HG02938 (cell line): ENCODE measurements around the gene CLEC2L.
"Not testable (repeated sequence)": the region's sequence is repeated elsewhere in the genome, so short reads cannot be mapped to it uniquely, and the experiment has no call there.

Experiments
- ATAC-seq: cut with Tn5 transposase; IDR thresholded peaks from one replicate; pipeline ENCODE4 v1.9.1; 2021; ENCODE audit warnings: mild to moderate bottlenecking, moderate library complexity; ENCODE audit not compliant: unreplicated experiment

CLEC2L gene

GRCh38 chr7:139553991-139554700, 30.7 kb downstream of the CLEC2L start:
- ATAC-seq = not testable (repeated sequence)

- no peak for ATAC-seq
Measured at GRCh38 chr7:139557857-139558581, 34.5 kb downstream of the CLEC2L start.

- ATAC-seq = no peak
Measured at GRCh38 chr7:139559364-139560105, 36.0 kb downstream of the CLEC2L start.

- ATAC-seq = no peak
Measured at GRCh38 chr7:139560199-139560598, 36.7 kb downstream of the CLEC2L start.

GRCh38 chr7:139560678-139561077, 37.2 kb downstream of the CLEC2L start:
- ATAC-seq = no peak

GRCh38 chr7:139562491-139562890, 39.0 kb downstream of the CLEC2L start:
- ATAC-seq = no peak

GRCh38 chr7:139562961-139563565, 39.6 kb downstream of the CLEC2L start:
- no peak for ATAC-seq

GRCh38 chr7:139563856-139564255, 40.4 kb downstream of the CLEC2L start:
- no peak for ATAC-seq

- ATAC-seq = no peak
Measured at GRCh38 chr7:139566075-139566474, 42.6 kb downstream of the CLEC2L start.

GRCh38 chr7:139566736-139567646, 43.5 kb downstream of the CLEC2L start:
- no peak for ATAC-seq

- ATAC-seq = no peak
Measured at GRCh38 chr7:139567647-139568345, 44.3 kb downstream of the CLEC2L start.

GRCh38 chr7:139568346-139568675, 44.8 kb downstream of the CLEC2L start:
- ATAC-seq = no peak

- no peak for ATAC-seq
Measured at GRCh38 chr7:139568813-139569490, 45.5 kb downstream of the CLEC2L start.

GRCh38 chr7:139570119-139570518, 46.6 kb downstream of the CLEC2L start:
- no peak for ATAC-seq

- ATAC-seq = no peak
Measured at GRCh38 chr7:139570626-139571025, 47.1 kb downstream of the CLEC2L start.

GRCh38 chr7:139571190-139571589, 47.7 kb downstream of the CLEC2L start:
- ATAC-seq = no peak

GRCh38 chr7:139571651-139572050, 48.2 kb downstream of the CLEC2L start:
- no peak for ATAC-seq

- ATAC-seq = no peak
Measured at GRCh38 chr7:139572071-139572470, 48.6 kb downstream of the CLEC2L start.

GRCh38 chr7:139572704-139573385, 49.4 kb downstream of the CLEC2L start:
- ATAC-seq = no peak
